HUES48 (cell line): ENCODE results near the gene EML1.

ENCODE experiments used
- H3K27ac ChIP-seq: one replicate; pipeline ENCODE4 v1.7.0; 2013; ENCODE audit warnings: low read depth, low read length, inconsistent platforms
- H3K27me3 ChIP-seq: 2 replicates; pipeline ENCODE4 v1.6.1; 2013; ENCODE audit warnings: mild to moderate bottlenecking, low read length; ENCODE audit not compliant: control insufficient read depth, insufficient read depth
- H3K36me3 ChIP-seq: 2 replicates; pipeline ENCODE4 v1.6.1; 2013; ENCODE audit warnings: low read length; ENCODE audit not compliant: control insufficient read depth, insufficient read depth
- H3K4me1 ChIP-seq: 2 replicates; pipeline ENCODE4 v1.6.1; 2013; ENCODE audit warnings: mild to moderate bottlenecking, low read length; ENCODE audit not compliant: control insufficient read depth, insufficient read depth
- H3K4me3 ChIP-seq: 2 replicates; pipeline ENCODE4 v1.5.1; 2013; ENCODE audit warnings: mild to moderate bottlenecking, low read depth, low read length
- H3K9ac ChIP-seq: 2 replicates; pipeline ENCODE4 v1.6.1; 2013; ENCODE audit warnings: mild to moderate bottlenecking, low read depth, low read length, moderate library complexity
- H3K9me3 ChIP-seq: 2 replicates; pipeline ENCODE4 v1.6.1; 2013; ENCODE audit warnings: low read length; ENCODE audit not compliant: control insufficient read depth, insufficient read depth

Gene EML1

DNA sequence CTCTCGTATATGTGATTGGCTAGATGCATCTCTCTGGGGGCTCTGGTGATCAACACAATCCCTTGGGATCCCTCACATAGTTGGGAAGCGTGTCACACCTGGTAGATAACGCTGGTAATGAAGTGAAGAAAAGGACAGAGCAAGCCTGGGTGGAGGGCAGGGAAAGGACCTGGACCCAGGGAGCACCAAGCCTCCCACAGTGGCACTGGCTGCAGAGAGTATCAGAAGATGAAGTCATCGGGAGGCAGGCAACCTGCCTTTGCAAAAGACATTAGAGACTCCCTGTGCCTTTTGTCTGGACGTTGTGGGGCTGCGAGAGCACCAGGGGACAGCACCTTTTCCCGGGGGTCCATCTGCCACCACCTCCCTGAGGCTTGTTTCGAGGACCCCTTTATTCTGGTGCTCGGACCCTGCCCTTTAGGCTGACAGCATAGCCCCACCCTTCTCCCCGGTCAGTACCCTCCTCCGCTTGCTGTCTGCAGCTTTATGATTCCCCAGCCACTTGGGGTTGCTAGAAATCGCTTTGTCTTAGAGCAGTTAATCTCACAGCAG is 116.4 kb downstream of the EML1 start:
- H3K27ac ChIP-seq: no peak overlapping the region
- H3K36me3 ChIP-seq: peaks cover 27% of the 10 kb centered on the region
- H3K4me1 ChIP-seq: no peaks in the 10 kb centered on the region
- H3K4me3 ChIP-seq: no peak overlapping the region
- H3K9me3 ChIP-seq: no peaks in the 10 kb centered on the region
- no peaks in the 10 kb centered on the region for H3K27me3 ChIP-seq
- H3K9ac ChIP-seq: no peak overlapping the region

DNA sequence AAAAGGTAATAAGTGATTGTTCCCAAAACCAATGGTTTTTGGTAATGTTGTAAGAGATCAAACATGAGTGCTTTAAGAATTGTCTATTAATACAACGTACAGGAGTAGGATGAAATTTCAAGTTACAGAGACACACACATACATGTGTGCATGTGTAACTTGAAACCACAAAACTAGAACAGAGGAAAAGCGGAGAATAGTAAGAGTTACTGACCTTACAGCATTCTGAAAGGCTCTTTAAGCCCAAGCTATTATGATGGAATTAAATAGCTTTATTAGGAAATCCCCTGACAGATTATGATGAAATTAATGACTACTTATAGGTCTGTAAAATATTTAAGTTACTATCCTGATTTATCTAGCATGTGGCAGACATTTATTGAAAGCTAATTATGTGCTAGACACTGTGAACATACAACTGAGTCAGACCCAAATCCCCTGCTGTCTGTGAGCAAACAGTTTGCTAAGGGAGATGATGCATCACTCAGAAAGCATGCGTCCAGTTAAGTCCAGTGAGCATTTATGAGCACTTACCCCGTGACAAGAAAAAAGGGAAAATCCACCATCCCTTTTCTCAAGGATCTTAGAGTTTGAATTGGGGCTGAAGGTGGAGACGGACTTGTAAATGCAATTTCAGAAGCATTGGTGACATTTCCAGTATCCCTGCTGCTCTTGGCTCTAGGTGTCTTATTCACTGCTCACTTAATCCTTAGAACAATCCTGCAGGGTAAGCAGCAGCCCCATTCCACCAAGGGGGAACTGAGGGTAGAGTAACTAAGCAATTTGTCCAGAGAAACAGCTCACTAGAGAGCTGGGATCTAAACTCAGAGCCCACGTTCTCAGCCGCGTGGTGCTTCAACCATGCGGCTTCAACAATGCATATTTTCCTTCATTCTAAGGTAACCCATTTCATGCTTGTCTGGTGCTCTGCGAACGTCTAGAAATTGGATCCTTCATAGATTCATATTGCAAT is 117.4 kb downstream of the EML1 start:
- no peaks in the 10 kb centered on the region for H3K27me3 ChIP-seq
- no peak overlapping the region for H3K9ac ChIP-seq
- H3K9me3 ChIP-seq: no peaks in the 10 kb centered on the region
- H3K27ac ChIP-seq: no peak overlapping the region
- no peaks in the 10 kb centered on the region for H3K4me1 ChIP-seq
- H3K4me3 ChIP-seq: no peak overlapping the region
- peaks cover 27% of the 10 kb centered on the region for H3K36me3 ChIP-seq

DNA sequence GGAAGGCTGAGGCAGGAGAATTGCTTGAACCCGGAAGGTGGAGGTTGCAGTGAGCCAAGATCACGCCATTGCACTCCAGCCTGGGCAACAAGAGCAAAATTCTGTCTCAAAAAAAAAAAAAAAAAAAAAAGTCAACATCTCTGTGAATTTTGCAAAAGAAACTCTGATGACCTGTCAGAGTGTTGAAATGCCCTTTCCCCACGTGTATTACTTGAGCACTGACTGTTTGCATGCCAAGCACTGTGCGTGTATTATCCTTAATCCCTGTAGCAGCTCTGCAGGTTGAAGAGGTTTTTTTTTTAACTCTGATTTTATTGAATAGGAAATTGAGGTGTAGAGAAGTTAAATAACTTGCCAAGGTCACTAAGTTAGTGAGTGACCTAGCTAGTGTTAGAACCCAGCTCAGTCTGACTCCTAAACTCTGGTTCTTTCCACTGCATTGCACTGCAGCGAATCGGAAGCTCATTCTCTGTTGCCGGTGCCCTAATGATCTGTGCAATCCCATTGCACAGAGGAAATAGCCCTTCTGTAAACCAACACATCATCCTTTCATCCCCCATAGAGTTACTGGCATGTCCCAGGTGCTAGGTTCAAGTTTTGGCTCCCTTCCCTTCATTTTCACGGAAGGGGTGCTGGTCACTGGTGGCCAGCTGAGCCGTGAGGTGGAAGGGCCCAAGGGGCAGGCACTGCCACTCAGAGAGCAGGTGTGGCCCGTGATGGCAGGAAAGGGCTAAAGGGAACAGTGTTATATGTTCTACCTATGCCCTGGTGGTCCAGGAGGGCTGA is 122.3 kb downstream of the EML1 start:
- Histone ChIP-seq H3K9me3 (no peaks in the 10 kb centered on the region), H3K4me3 (no peak overlapping the region), H3K4me1 (peaks cover 7% of the 10 kb centered on the region; the same call in 1 of the 2 replicates), H3K27ac (no peak overlapping the region), H3K36me3 (peaks cover 17% of the 10 kb centered on the region), H3K27me3 (no peaks in the 10 kb centered on the region), H3K9ac (no peak overlapping the region)

DNA sequence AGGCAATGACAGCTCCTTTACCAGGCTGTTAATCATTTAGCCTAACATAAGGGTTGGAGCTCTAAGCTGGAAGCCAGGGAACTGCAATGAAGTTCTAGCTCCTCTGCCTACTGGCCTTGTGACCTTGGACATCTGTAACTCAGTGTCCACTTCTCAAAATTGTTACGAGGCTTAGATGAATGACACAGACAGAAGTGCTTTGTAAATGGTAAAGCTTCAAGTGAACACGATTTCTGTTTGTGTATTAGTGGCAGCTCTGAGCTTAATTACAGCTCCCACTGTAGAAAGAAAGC is 122.8 kb downstream of the EML1 start:
- H3K9me3 ChIP-seq: no peaks in the 10 kb centered on the region
- H3K4me3 ChIP-seq: no peak overlapping the region
- H3K4me1 ChIP-seq: peaks cover 7% of the 10 kb centered on the region; the same call in 1 of the 2 replicates
- H3K9ac ChIP-seq: no peak overlapping the region
- H3K36me3 ChIP-seq: peaks cover 17% of the 10 kb centered on the region
- H3K27me3 ChIP-seq: no peaks in the 10 kb centered on the region
- H3K27ac ChIP-seq: no peak overlapping the region

DNA sequence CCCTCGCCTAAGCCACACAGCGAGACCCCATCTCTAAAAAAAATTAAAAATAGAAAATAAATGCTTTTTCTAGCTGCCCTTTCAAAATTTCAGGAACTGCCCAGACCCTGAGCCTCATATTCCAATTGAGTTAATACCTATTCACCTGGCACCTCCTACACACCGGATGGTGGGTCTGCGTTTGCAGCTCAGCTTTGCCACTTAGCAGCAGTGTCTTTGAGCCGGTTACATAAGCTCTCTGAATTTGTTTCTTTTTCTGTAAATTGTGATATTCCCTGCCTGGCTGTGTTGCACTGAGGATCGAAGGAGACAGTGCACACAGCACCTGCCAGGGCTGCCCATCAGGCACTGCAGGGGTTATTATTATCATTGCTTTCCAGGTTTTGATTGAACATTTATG is 125.6 kb downstream of the EML1 start:
- Histone ChIP-seq H3K9ac (no peak overlapping the region), H3K36me3 (peaks cover 27% of the 10 kb centered on the region), H3K27me3 (no peaks in the 10 kb centered on the region), H3K27ac (no peak overlapping the region), H3K4me3 (no peak overlapping the region), H3K9me3 (no peaks in the 10 kb centered on the region), H3K4me1 (peaks cover 7% of the 10 kb centered on the region; the same call in 1 of the 2 replicates)

DNA sequence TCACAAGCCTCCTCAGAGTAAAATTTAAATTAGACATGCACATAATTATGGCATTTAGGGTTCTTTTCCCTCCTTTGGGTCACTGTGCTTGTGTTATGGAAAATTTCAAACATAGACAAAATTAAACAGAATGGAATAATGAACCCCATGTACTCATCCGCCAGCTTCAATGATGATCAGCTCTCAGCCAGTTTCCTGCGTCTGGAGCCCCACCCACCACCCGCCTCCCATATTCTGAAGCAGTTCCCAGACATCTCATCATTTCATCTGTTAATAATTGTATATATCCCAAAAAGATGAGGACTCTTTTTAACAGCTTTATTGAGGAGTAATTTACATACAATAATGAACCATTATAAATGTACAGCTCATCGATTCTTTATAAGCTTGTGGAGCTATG is 128.2 kb downstream of the EML1 start:
- Histone ChIP-seq H3K9me3 (no peaks in the 10 kb centered on the region), H3K27me3 (no peaks in the 10 kb centered on the region), H3K4me1 (peaks cover 7% of the 10 kb centered on the region; the same call in 1 of the 2 replicates), H3K36me3 (peaks cover 18% of the 10 kb centered on the region), H3K27ac (no peak overlapping the region), H3K9ac (no peak overlapping the region), H3K4me3 (no peak overlapping the region)

DNA sequence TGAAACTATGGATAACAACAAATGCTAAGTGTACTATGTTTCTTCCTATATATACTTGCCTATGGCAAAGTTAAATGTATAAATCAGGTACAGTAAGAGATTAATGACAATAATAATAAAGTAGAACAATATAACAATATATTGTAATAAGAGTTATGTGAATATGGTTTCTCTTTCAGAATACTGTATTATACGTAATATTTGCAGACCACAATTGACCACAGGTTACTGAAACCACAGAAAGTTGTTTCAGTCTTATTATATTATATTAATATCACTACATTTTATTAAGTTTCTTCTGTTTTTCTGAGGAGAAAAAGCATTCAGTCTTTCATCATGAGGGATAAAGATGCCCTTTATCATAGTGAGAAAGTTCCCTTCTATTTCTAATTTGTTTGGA is 131.2 kb downstream of the EML1 start:
- H3K36me3 ChIP-seq: peaks cover 10% of the 10 kb centered on the region
- no peaks in the 10 kb centered on the region for H3K27me3 ChIP-seq
- H3K9me3 ChIP-seq: no peaks in the 10 kb centered on the region
- no peak overlapping the region for H3K27ac ChIP-seq
- H3K4me3 ChIP-seq: no peak overlapping the region
- H3K4me1 ChIP-seq: peaks cover 7% of the 10 kb centered on the region; the same call in 1 of the 2 replicates
- no peak overlapping the region for H3K9ac ChIP-seq

DNA sequence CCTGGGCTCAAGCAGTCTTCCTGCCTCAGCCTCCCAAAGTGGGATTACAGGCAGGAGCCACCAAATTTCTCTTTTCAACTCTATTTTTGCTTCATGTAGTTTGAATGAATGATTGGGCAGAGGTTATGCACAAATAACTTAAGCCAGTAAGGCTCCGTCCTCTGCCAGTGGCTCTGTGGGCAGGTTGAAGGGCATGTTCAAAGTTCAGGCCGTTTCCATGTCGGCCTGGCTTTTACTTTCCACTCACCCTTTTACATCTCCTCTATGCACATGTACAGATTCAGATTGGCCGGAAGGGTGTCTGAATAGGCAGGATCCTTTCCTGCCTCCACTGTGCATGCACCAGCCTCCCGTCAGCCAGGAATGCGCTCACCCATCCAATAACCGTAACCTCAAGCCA is 132.3 kb downstream of the EML1 start:
- H3K27me3 ChIP-seq: no peaks in the 10 kb centered on the region
- no peak overlapping the region for H3K27ac ChIP-seq
- peaks cover 10% of the 10 kb centered on the region for H3K36me3 ChIP-seq
- no peaks in the 10 kb centered on the region for H3K4me1 ChIP-seq
- H3K4me3 ChIP-seq: no peak overlapping the region
- H3K9ac ChIP-seq: no peak overlapping the region
- no peaks in the 10 kb centered on the region for H3K9me3 ChIP-seq

DNA sequence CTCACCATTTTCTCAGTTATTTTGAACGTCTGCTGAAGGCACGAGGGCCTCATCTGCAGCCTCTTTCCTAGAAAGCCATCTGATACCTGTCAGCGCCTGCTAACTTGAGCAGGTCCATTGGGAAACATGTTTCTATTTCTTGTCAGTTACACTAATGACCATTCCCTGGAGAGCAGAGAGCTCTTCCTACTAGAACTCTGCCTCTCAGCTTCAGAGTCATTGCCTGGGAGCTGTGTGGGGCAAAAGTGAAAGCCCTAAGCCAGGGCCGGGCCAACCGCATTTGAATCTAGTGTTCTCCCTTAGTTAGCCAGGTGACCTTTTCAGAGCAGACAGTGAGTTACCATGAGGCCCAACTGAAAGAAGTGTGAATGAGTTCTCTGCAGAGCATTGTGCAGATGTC is 135.8 kb downstream of the EML1 start:
- Histone ChIP-seq H3K4me1 (no peaks in the 10 kb centered on the region), H3K27me3 (no peaks in the 10 kb centered on the region), H3K4me3 (no peak overlapping the region), H3K9ac (no peak overlapping the region), H3K27ac (no peak overlapping the region), H3K9me3 (no peaks in the 10 kb centered on the region), H3K36me3 (no peaks in the 10 kb centered on the region)

DNA sequence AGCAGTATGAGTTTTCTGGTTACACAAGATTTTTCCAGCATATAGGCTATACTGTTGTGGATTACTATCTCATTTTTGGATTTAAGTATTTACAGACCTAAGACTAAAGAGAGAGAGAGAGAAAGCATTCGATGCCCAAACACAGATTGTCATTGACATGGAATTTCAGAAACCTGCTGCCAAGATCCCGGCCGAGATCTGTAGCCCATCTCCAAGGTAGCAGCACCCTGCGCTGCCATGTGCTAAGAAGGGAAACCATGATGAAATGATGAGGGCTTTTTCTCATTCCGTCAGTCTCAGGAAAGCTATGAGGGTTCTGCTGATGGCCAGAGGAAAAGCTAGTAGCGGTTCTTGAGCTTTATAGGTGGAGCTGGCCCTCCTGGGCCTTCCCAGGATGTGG is 136.4 kb downstream of the EML1 start:
- H3K4me3 ChIP-seq: no peak overlapping the region
- no peaks in the 10 kb centered on the region for H3K9me3 ChIP-seq
- H3K36me3 ChIP-seq: no peaks in the 10 kb centered on the region
- no peaks in the 10 kb centered on the region; the same call in 1 of the 2 replicates for H3K4me1 ChIP-seq
- H3K27me3 ChIP-seq: no peaks in the 10 kb centered on the region
- no peak overlapping the region for H3K9ac ChIP-seq
- no peak overlapping the region for H3K27ac ChIP-seq
